K562 (cell line): Measurements from ENCODE around the gene MVK. TPM values are rescaled to one million over a fixed set of nuclear protein-coding genes. Genes with fewer than 3 reads are reported as not detected.

ENCODE experiments used
- DACH1 ChIP-seq: fragments of 450-650 bp; IDR thresholded peaks from 2 replicates; pipeline ENCODE4 v1.6.1; 2018; ENCODE audit not compliant: partially characterized antibody
- DEAF1 ChIP-seq: fragments of 450-650 bp; formaldehyde crosslinking; IDR thresholded peaks from 2 replicates; pipeline ENCODE4 v1.4.0; 2020; ENCODE audit warnings: mild to moderate bottlenecking, moderate library complexity
- HMGXB4 ChIP-seq: sonication (generic); formaldehyde crosslinking; IDR thresholded peaks from 2 replicates; pipeline ENCODE4 v1.8.1; 2023; ENCODE audit warnings: mild to moderate bottlenecking, missing genetic modification reagents
- HNRNPUL1 ChIP-seq: fragments of 200-400 bp; formaldehyde crosslinking; IDR thresholded peaks from 2 replicates; pipeline ENCODE4 v1.6.1; 2017; ENCODE audit warnings: low read length
- MXD1 ChIP-seq: fragments of 250-450 bp; sonication (Bioruptor Pico); IDR thresholded peaks from 2 replicates; pipeline ENCODE4 v1.8.0; 2021; ENCODE audit warnings: borderline replicate concordance, mild to moderate bottlenecking, moderate library complexity; ENCODE audit not compliant: poor library complexity, severe bottlenecking
- PKNOX1 ChIP-seq: fragments of 450-650 bp; IDR thresholded peaks from 2 replicates; pipeline ENCODE4 v1.6.1; 2016
- RB1 ChIP-seq: fragments of 450-650 bp; IDR thresholded peaks from 2 replicates; pipeline ENCODE4 v1.6.1; 2017; ENCODE audit warnings: low read depth, mild to moderate bottlenecking
- SAP30 ChIP-seq: fragments of 200-600 bp; sonication (generic); IDR thresholded peaks from 2 replicates; pipeline ENCODE4 v1.6.1; 2012; ENCODE audit warnings: borderline replicate concordance, low read depth, mild to moderate bottlenecking, moderate library complexity, low read length, control low read depth, inconsistent platforms; ENCODE audit not compliant: insufficient read depth, poor library complexity, severe bottlenecking
- SMAD2 ChIP-seq: fragments of 150-350 bp; IDR thresholded peaks from 2 replicates; pipeline ENCODE4 v1.6.1; 2014; ENCODE audit warnings: low read depth, mild to moderate bottlenecking, low read length
- VEZF1 ChIP-seq: fragments of 200-800 bp; sonication (Bioruptor generic); IDR thresholded peaks from 2 replicates; pipeline ENCODE4 v1.6.1; 2017; ENCODE audit warnings: missing genetic modification characterization, missing compliant biosample characterization
- ZNF253 ChIP-seq: fragments of 250-450 bp; sonication (Bioruptor Pico); conservative IDR thresholded peaks from 2 replicates; pipeline ENCODE4 v1.6.1; 2021; ENCODE audit warnings: mild to moderate bottlenecking
- ZNF316 ChIP-seq: fragments of 450-650 bp; IDR thresholded peaks from 2 replicates; pipeline ENCODE4 v1.6.1; 2016
- ZNF511 ChIP-seq: sonication (generic); formaldehyde crosslinking; IDR thresholded peaks from 2 replicates; pipeline ENCODE4 v1.8.0; 2022; ENCODE audit warnings: mild to moderate bottlenecking, missing genetic modification reagents
- ZNF76 ChIP-seq: fragments of 250-450 bp; sonication (Bioruptor Pico); IDR thresholded peaks from 2 replicates; pipeline ENCODE4 v1.4.0; 2020; ENCODE audit warnings: mild to moderate bottlenecking, moderate library complexity, borderline replicate concordance
- ZNF764 ChIP-seq: fragments of 250-450 bp; sonication (Bioruptor Pico); IDR thresholded peaks from 2 replicates; pipeline ENCODE4 v1.4.0; 2020; ENCODE audit warnings: low read depth, mild to moderate bottlenecking, moderate library complexity
- ZNF780A ChIP-seq: fragments of 250-450 bp; sonication (Bioruptor Pico); IDR thresholded peaks from 2 replicates; pipeline ENCODE4 v1.5.0; 2021; ENCODE audit warnings: mild to moderate bottlenecking
- polyA plus RNA-seq, 8 experiments: library from polyadenylated mRNA; depleted of rRNA in 4 of 8; stranded (reverse) in 5 of 8; unstranded in 3 of 8; fragments of >200 nt; fragmentation: Nextera tagmentation in 2 of 8; fragmentation: Illumina TruSeq in 1 of 8; extraction: Ambion mirVana in 2 of 8; extraction: Trizol in 1 of 8; gene quantifications; 2 replicates each; pipeline versions ENCODE4 v1.2.1 to v1.2.3, GENCODE V29; 2011 to 2014; ENCODE audit warnings: inconsistent platforms in 1 of 8, missing spikeins in 1 of 8
- total RNA-seq, 7 experiments: library from RNA; depleted of rRNA in 6 of 7; stranded (reverse); fragments of >200 nt in 6 of 7; fragmentation: Illumina TruSeq in 2 of 7; extraction: Trizol in 2 of 7; gene quantifications; 2 replicates each; pipeline versions ENCODE4 v1.2.1 to v1.2.3, GENCODE V29; 2011 to 2021; ENCODE audit warnings: low replicate concordance in 1 of 7

The MVK gene
- total and polyA plus RNA-seq, 9 of the 15 experiments (the other 6 are each of a cell fraction or from before 2014, with no cell fraction given): 0.41 to 33.6 (median 18.8) TPM

GRCh38 chr12:109573914-109574244 lies 285 bp downstream of the MVK start (continued):
- TF ChIP-seq PKNOX1 (no peak), ZNF76 (CRISPR knock-in tag) (no peak), ZNF511 (CRISPR knock-in tag) (no peak), VEZF1 (CRISPR knock-in tag) (0 out of 2 replicates have a peak, but pooled peaks have one; percentile 2), RB1 (no peak), MXD1 (CRISPR knock-in tag) (no peak), SAP30 (peak; percentile 66), HMGXB4 (CRISPR knock-in tag) (no peak), SMAD2 (no peak), ZNF764 (no peak), DEAF1 (no peak), HNRNPUL1 (no peak), DACH1 (no peak), ZNF780A (CRISPR knock-in tag) (no peak), ZNF253 (CRISPR knock-in tag) (no peak), ZNF316 (no peak)
